Measurements from ENCODE around the gene ZNF548.

Gene ZNF548

DNA sequence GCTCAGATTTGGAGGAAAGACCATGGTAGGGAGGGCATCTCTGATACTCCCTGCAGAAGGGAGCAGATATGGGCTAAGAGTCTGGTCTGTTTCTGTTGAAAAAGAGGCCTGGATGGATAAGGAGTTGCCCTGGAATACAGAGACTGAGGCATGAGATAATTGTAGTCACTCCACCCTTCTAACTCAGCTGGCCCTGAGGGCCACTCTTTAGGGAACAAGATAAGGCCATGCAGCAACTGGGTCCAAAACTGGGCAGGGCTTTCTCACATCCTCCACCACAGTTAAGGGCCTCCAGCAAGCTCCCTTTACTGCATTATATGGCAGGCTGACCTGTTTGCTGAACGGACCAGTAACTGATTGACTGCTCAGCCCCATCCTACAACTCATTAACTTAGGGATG is 46.8 kb downstream of the ZNF548 start:
- Histone ChIP-seq H3K9me3 (ENCODE audit: control insufficient read depth, low read length) (no peaks in the 10 kb centered on the region), H3K4me3 (ENCODE audit: insufficient read depth, low read depth, low read length) (peak overlapping the region; percentile 97), H3K36me3 (ENCODE audit: control insufficient read depth, insufficient read depth, low read length) (peaks cover 8% of the 10 kb centered on the region), H3K27me3 (ENCODE audit: control insufficient read depth, insufficient read depth, low read length, poor library complexity, severe bottlenecking) (no peaks in the 10 kb centered on the region), H3K4me1 (ENCODE audit: control insufficient read depth, insufficient read depth, low read length) (no peaks in the 10 kb centered on the region), H3K27ac (ENCODE audit: insufficient read depth, low read depth, low read length, poor library complexity, severe bottlenecking) (no peak overlapping the region)
- 88 to 91% methylated on average over 1 of the region's 1 CpG for WGBS, 2 experiments

GRCh38 chr19:57437931-57438330 is 48.3 kb downstream of the ZNF548 start:
- Histone ChIP-seq H3K27ac (ENCODE audit: insufficient read depth, low read depth, low read length, poor library complexity, severe bottlenecking) (no peak overlapping the region), H3K4me3 (ENCODE audit: insufficient read depth, low read depth, low read length) (no peak overlapping the region), H3K27me3 (ENCODE audit: control insufficient read depth, insufficient read depth, low read length, poor library complexity, severe bottlenecking) (no peaks in the 10 kb centered on the region), H3K36me3 (ENCODE audit: control insufficient read depth, insufficient read depth, low read length) (peaks cover 8% of the 10 kb centered on the region), H3K9me3 (ENCODE audit: control insufficient read depth, low read length) (no peaks in the 10 kb centered on the region), H3K4me1 (ENCODE audit: control insufficient read depth, insufficient read depth, low read length) (no peaks in the 10 kb centered on the region)
- 93 to 95% methylated on average over 3 to 4 of the region's 4 CpGs for WGBS, 2 experiments

DNA sequence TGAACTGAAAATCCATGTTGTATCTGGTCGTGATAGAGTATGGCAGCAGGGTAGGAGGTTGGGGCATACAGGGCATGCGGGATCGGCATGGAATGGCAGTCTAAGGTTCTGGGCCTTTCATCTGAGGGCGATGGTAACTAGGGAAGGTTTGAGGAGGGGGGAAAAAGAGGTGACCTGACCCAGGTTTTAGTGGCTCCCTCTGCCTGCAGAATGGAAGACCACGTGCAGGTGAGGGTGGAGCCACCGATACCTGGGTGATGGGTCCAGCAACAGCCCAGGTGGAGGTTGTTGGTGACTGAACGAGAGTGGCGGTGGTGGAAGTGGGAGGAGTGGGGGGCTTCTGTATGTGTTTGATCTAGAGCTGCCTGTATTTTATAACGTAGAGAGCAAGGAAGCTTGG is 49.3 kb downstream of the ZNF548 start:
- no peaks in the 10 kb centered on the region for H3K27me3 ChIP-seq (ENCODE audit: control insufficient read depth, insufficient read depth, low read length, poor library complexity, severe bottlenecking)
- peaks cover 18% of the 10 kb centered on the region for H3K36me3 ChIP-seq (ENCODE audit: control insufficient read depth, insufficient read depth, low read length)
- no peak overlapping the region for H3K27ac ChIP-seq (ENCODE audit: insufficient read depth, low read depth, low read length, poor library complexity, severe bottlenecking)
- WGBS, 2 experiments, result 94% methylated on average over 9 of the region's 9 CpGs
- H3K4me3 ChIP-seq (ENCODE audit: insufficient read depth, low read depth, low read length), result no peak overlapping the region
- no peaks in the 10 kb centered on the region for H3K9me3 ChIP-seq (ENCODE audit: control insufficient read depth, low read length)
- H3K4me1 ChIP-seq (ENCODE audit: control insufficient read depth, insufficient read depth, low read length), result no peaks in the 10 kb centered on the region

DNA sequence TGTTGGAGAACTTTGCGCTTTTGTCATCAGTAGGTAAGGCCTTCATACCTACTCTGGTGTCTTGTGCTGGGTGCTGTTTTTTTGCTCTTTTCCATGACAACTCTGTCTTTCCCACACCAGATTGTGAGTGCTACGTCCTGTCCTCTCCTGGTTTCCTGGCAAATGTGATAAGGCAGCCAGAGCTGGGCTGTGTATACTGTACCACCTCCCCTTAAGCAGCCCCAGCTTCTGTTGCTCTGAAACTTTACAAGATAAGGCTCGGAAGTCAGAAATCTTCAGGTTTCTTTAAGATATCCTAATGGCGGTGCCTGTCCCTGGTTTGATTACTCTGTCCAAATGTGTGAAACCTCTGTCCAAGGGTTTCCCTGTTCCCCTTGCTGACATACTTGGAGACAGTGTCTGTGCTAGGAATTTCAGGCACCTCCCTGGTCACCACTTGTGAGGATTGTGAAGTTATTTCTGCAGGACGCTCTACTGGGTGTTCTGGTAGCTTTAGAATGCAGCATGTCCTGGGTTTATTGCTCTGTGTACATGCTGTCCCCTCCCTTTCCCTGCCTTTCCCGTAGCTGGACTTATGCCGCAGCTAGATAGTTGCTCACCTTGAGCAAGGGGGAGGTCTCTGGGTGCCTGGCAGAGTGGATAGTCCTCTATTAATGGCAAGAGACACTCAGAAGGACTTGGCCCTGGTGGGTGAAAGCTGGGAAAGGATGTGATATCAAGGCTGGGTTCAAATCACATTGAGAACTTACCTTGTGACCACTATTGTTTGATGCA is 52.5 kb downstream of the ZNF548 start:
- H3K27me3 ChIP-seq (ENCODE audit: control insufficient read depth, insufficient read depth, low read length, poor library complexity, severe bottlenecking), result no peaks in the 10 kb centered on the region
- 81 to 85% methylated on average over 7 of the region's 7 CpGs for WGBS, 2 experiments
- no peak overlapping the region for H3K27ac ChIP-seq (ENCODE audit: insufficient read depth, low read depth, low read length, poor library complexity, severe bottlenecking)
- no peak overlapping the region for H3K4me3 ChIP-seq (ENCODE audit: insufficient read depth, low read depth, low read length)
- H3K4me1 ChIP-seq (ENCODE audit: control insufficient read depth, insufficient read depth, low read length), result no peaks in the 10 kb centered on the region
- H3K9me3 ChIP-seq (ENCODE audit: control insufficient read depth, low read length), result no peaks in the 10 kb centered on the region
- H3K36me3 ChIP-seq (ENCODE audit: control insufficient read depth, insufficient read depth, low read length), result peaks cover 26% of the 10 kb centered on the region

GRCh38 chr19:57443121-57443696 is 53.6 kb downstream of the ZNF548 start:
- H3K36me3 ChIP-seq (ENCODE audit: control insufficient read depth, insufficient read depth, low read length), result peaks cover 26% of the 10 kb centered on the region
- no peaks in the 10 kb centered on the region for H3K4me1 ChIP-seq (ENCODE audit: control insufficient read depth, insufficient read depth, low read length)
- H3K9me3 ChIP-seq (ENCODE audit: control insufficient read depth, low read length), result no peaks in the 10 kb centered on the region
- 75 to 77% methylated on average over 5 of the region's 5 CpGs for WGBS, 2 experiments
- no peaks in the 10 kb centered on the region for H3K27me3 ChIP-seq (ENCODE audit: control insufficient read depth, insufficient read depth, low read length, poor library complexity, severe bottlenecking)
- no peak overlapping the region for H3K27ac ChIP-seq (ENCODE audit: insufficient read depth, low read depth, low read length, poor library complexity, severe bottlenecking)
- H3K4me3 ChIP-seq (ENCODE audit: insufficient read depth, low read depth, low read length), result no peak overlapping the region

GRCh38 chr19:57452307-57452706 is 62.7 kb downstream of the ZNF548 start:
- Histone ChIP-seq H3K27ac (ENCODE audit: insufficient read depth, low read depth, low read length, poor library complexity, severe bottlenecking) (no peak overlapping the region), H3K27me3 (ENCODE audit: control insufficient read depth, insufficient read depth, low read length, poor library complexity, severe bottlenecking) (no peaks in the 10 kb centered on the region), H3K36me3 (ENCODE audit: control insufficient read depth, insufficient read depth, low read length) (no peaks in the 10 kb centered on the region), H3K4me1 (ENCODE audit: control insufficient read depth, insufficient read depth, low read length) (no peaks in the 10 kb centered on the region), H3K9me3 (ENCODE audit: control insufficient read depth, low read length) (no peaks in the 10 kb centered on the region), H3K4me3 (ENCODE audit: insufficient read depth, low read depth, low read length) (no peak overlapping the region)
- WGBS, 2 experiments, result 87 to 92% methylated on average over 2 of the region's 3 CpGs

All from ectodermal cell (in vitro differentiated cells).